Muscle layer of colon (tissue), 2 donors: ENCODE results near the gene PCDHGC5.

Source experiments
- H3K27ac ChIP-seq: one replicate; pipeline ENCODE4 v1.7.0; 2013; ENCODE audit warnings: low read depth, mild to moderate bottlenecking, low read length, moderate library complexity
- H3K27me3 ChIP-seq, 2 donors: one replicate each; pipeline ENCODE4 v1.7.0; 2013; ENCODE audit warnings: low read length in 2 of 2, mild to moderate bottlenecking in 2 of 2; ENCODE audit not compliant: insufficient read depth in 2 of 2, control insufficient read depth in 1 of 2
- H3K36me3 ChIP-seq: one replicate; pipeline ENCODE4 v1.7.0; 2013; ENCODE audit warnings: mild to moderate bottlenecking, low read length; ENCODE audit not compliant: insufficient read depth
- H3K4me1 ChIP-seq: one replicate; pipeline ENCODE4 v1.7.0; 2013; ENCODE audit warnings: mild to moderate bottlenecking, low read length; ENCODE audit not compliant: insufficient read depth
- H3K4me3 ChIP-seq, 2 donors: one replicate each; pipeline ENCODE4 v1.7.0; 2013; ENCODE audit warnings: low read length in 2 of 2, low read depth in 1 of 2, mild to moderate bottlenecking in 1 of 2, moderate library complexity in 1 of 2
- H3K9ac ChIP-seq: one replicate; pipeline ENCODE4 v1.7.0; 2013; ENCODE audit warnings: low read length
- H3K9me3 ChIP-seq: one replicate; pipeline ENCODE4 v1.7.0; 2013; ENCODE audit warnings: mild to moderate bottlenecking, low read length
- donor health status: abdominal sarcoma.
- donor health status: Adenocarcinoma of cecum.

Gene PCDHGC5

DNA sequence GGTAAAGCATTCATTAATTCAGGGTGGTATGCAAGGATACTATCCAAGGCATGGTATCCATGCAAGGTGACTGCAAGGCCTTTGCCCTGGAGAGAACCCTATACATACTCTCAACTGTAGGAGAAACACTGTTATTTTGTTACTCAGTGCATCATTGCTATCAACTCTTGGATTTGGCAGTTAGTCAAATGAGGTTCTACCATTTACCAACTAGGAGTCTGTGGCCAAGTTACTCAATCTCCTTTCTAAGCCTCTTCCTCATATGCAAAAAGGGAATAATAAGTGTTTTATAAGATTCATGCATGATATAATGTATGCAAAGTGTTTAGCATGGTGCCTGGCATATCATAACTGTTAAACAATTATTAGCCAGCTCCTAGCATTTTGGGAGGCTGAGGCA, 9.1 kb upstream of the PCDHGC5 start:
- H3K9ac ChIP-seq = no peak overlapping the region
- H3K27me3 ChIP-seq = no peaks in the 10 kb centered on the region
- H3K4me1 ChIP-seq = peaks cover 58% of the 10 kb centered on the region
- H3K27ac ChIP-seq = no peak overlapping the region
- H3K4me3 ChIP-seq = peak overlapping the region in 1 of 2 donors; percentile 21
- H3K36me3 ChIP-seq = no peaks in the 10 kb centered on the region
- no peaks in the 10 kb centered on the region for H3K9me3 ChIP-seq

DNA sequence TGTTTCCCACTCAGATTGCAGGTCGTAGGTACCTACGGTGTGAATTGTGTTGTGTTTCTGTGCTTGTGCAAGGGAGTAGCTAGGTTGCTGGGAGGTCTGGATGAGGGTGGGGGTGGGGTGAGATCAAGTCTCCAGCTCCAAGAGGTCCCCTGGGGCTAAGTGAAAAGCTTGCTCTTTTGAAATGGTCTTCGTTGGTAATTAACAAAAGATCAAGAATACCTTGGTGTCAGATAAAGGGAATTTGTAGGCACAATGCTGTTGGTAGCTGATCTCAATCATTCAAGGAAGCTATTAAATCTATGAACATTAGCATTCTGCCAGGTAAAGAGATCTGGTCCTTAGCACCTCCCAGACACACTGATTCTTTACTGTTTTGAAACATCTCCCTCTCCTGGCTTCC, 5.0 kb upstream of the PCDHGC5 start:
- no peak overlapping the region for H3K4me3 ChIP-seq
- peaks cover 51% of the 10 kb centered on the region for H3K4me1 ChIP-seq
- no peak overlapping the region for H3K9ac ChIP-seq
- no peaks in the 10 kb centered on the region for H3K27me3 ChIP-seq
- no peak overlapping the region for H3K27ac ChIP-seq
- H3K9me3 ChIP-seq = no peaks in the 10 kb centered on the region
- H3K36me3 ChIP-seq = no peaks in the 10 kb centered on the region

DNA sequence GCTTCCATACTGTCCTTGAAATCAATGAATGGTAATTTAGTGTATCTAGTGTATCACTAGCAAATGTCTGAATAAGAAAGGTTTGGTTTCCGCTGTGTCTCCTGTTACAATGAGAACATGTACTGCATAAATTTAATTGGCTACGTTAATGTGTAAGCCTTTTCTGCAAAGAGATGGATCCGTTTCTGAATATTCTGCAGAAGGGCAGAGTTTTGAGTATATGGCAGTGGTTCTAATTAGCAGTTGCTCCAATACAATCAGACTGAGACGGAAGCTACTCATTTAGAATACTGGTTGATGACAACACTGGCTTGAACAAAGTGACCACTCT, 4.6 kb upstream of the PCDHGC5 start:
- Histone ChIP-seq H3K27me3 (no peaks in the 10 kb centered on the region), H3K27ac (no peak overlapping the region), H3K9ac (no peak overlapping the region), H3K4me3 (peak overlapping the region; percentile 28 to 49), H3K4me1 (peaks cover 49% of the 10 kb centered on the region), H3K36me3 (no peaks in the 10 kb centered on the region), H3K9me3 (no peaks in the 10 kb centered on the region)

DNA sequence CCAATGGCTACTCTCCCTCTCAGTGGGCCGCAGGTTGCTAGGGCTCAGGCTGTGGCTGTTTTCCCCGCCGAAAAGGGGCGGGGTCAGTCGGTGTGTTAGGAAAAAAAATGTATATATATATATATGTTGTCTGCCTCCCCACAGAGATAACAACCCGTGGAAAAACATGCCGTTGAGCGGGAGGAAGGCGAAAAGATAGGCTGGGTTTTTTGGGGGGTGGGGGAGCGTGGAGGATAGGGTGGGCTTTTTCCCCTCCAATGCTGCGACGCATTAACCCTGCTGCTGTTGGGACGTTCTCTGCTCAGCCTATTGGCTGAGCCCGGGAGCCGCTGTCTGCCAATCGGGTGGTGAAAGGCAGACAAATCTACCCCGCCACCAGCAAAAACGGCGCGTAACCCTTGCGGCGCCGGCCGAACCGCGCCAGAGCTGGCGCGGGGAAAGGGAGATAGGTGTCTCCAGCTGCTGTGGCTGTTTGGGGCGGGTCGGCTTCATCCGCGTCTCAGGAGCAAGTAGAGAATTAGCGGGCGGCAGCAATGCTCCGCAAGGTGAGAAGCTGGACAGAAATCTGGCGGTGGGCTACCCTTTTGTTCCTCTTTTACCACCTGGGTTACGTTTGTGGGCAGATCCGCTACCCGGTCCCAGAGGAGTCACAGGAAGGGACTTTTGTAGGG, 4.1 kb upstream of the PCDHGC5 start, which contains the start of gene PCDHGC4:
Gene PCDHGC4, plus strand, starts transcription at position 390 of the 671 bp plus-strand sequence. Its CDS starts 144 bp downstream, at position 534.
- H3K27me3 ChIP-seq = no peaks in the 10 kb centered on the region
- H3K9me3 ChIP-seq = no peaks in the 10 kb centered on the region
- H3K36me3 ChIP-seq = no peaks in the 10 kb centered on the region
- no peak within 1 kb of the TSS for H3K27ac ChIP-seq
- H3K4me1 ChIP-seq = peaks cover 44% of the 10 kb centered on the region
- peak within 1 kb of the TSS; percentile 28 to 49 for H3K4me3 ChIP-seq
- no peak within 1 kb of the TSS for H3K9ac ChIP-seq

DNA sequence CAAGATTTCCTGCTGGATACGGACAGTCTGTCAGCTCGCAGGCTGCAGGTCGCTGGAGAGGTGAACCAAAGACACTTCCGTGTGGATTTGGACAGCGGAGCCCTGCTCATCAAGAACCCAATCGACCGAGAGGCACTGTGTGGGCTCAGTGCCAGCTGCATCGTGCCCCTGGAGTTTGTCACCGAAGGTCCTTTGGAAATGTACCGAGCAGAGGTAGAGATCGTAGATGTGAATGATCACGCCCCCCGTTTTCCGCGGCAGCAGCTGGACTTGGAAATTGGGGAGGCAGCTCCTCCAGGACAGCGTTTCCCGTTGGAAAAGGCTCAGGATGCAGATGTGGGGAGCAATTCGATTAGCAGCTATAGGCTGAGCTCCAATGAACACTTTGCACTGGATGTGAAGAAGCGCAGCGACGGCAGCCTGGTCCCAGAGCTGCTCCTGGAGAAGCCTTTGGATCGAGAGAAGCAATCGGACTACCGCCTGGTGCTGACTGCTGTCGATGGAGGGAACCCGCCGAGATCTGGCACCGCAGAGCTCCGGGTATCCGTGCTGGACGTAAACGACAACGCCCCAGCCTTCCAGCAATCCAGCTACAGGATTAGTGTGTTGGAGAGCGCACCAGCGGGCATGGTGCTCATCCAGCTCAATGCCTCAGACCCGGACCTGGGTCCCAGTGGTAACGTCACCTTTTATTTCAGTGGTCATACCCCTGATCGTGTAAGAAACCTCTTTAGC, 3.4 kb upstream of the PCDHGC5 start:
- H3K27ac ChIP-seq = no peak overlapping the region
- no peaks in the 10 kb centered on the region for H3K27me3 ChIP-seq
- no peaks in the 10 kb centered on the region for H3K36me3 ChIP-seq
- no peaks in the 10 kb centered on the region for H3K9me3 ChIP-seq
- peaks cover 36% of the 10 kb centered on the region for H3K4me1 ChIP-seq
- peak overlapping the region in 1 of 2 donors; percentile 49 for H3K4me3 ChIP-seq
- no peak overlapping the region for H3K9ac ChIP-seq

DNA sequence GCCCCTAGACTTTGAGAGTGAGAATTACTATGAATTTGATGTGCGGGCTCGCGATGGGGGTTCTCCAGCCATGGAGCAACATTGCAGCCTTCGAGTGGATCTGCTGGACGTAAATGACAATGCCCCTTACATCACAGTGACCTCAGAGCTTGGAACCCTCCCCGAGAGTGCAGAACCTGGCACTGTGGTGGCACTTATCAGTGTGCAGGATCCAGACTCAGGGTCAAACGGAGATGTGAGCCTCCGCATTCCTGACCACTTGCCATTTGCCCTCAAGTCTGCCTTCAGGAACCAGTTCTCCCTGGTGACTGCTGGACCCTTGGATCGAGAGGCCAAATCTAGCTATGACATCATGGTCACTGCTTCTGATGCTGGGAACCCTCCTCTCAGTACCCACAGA, 2.8 kb upstream of the PCDHGC5 start:
- Histone ChIP-seq H3K27me3 (no peaks in the 10 kb centered on the region), H3K9ac (no peak overlapping the region), H3K36me3 (no peaks in the 10 kb centered on the region), H3K27ac (no peak overlapping the region), H3K9me3 (no peaks in the 10 kb centered on the region), H3K4me1 (peaks cover 30% of the 10 kb centered on the region), H3K4me3 (no peak overlapping the region)

DNA sequence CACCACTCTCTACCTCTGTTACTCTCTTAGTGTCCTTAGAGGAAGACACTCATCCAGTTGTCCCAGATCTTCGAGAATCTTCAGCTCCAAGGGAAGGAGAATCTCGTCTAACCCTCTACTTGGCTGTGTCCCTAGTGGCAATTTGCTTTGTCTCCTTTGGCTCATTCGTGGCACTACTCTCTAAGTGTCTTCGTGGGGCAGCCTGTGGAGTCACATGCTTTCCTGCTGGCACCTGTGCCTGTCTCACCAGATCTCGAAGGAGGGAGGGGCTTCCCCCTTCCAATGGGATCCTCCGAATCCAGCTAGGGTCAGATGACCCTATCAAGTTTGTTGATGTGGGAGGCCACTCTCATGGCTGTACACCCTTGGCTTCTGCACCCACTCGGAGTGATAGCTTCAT, 1.8 kb upstream of the PCDHGC5 start:
- H3K27ac ChIP-seq = no peak overlapping the region

DNA sequence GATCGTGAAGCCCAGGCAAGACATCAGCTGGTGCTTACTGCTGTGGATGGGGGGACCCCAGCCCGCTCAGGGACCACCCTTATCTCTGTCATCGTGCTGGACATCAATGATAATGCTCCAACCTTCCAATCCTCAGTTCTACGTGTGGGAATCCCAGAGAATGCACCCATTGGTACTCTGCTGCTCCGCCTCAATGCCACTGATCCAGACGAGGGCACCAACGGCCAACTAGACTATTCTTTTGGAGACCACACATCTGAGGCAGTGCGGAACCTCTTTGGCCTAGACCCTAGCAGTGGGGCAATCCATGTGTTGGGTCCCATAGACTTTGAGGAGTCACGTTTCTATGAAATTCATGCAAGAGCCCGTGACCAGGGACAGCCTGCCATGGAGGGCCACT, 960 bp downstream of the PCDHGC5 start:
- Histone ChIP-seq H3K27me3 (no peaks in the 10 kb centered on the region), H3K27ac (no peak overlapping the region), H3K9ac (no peak overlapping the region), H3K36me3 (no peaks in the 10 kb centered on the region), H3K4me3 (no peak overlapping the region), H3K9me3 (no peaks in the 10 kb centered on the region), H3K4me1 (peaks cover 27% of the 10 kb centered on the region)

More for the DNA sequence above, 1.8 kb upstream of the PCDHGC5 start:
- H3K36me3 ChIP-seq = no peaks in the 10 kb centered on the region
- no peak overlapping the region for H3K9ac ChIP-seq
- H3K4me3 ChIP-seq = no peak overlapping the region
- H3K27me3 ChIP-seq = no peaks in the 10 kb centered on the region
- H3K4me1 ChIP-seq = peaks cover 26% of the 10 kb centered on the region
- H3K9me3 ChIP-seq = no peaks in the 10 kb centered on the region

DNA sequence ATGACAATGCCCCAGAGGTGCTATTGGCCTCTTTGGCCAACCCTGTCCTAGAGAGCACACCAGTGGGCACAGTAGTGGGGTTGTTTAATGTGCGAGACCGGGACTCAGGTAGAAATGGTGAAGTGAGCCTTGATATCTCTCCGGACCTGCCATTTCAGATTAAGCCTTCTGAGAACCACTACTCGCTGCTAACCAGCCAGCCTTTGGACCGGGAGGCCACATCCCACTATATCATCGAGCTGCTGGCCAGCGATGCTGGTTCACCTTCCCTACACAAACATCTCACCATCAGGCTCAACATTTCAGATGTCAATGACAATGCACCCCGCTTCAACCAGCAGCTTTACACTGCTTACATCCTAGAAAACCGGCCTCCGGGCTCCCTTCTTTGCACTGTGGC, 1.4 kb downstream of the PCDHGC5 start:
- H3K27me3 ChIP-seq = no peaks in the 10 kb centered on the region
- no peak overlapping the region for H3K4me3 ChIP-seq
- peaks cover 23% of the 10 kb centered on the region for H3K4me1 ChIP-seq
- H3K9me3 ChIP-seq = no peaks in the 10 kb centered on the region
- H3K36me3 ChIP-seq = peaks cover under 1% of the 10 kb centered on the region
- H3K9ac ChIP-seq = no peak overlapping the region
- no peak overlapping the region for H3K27ac ChIP-seq

DNA sequence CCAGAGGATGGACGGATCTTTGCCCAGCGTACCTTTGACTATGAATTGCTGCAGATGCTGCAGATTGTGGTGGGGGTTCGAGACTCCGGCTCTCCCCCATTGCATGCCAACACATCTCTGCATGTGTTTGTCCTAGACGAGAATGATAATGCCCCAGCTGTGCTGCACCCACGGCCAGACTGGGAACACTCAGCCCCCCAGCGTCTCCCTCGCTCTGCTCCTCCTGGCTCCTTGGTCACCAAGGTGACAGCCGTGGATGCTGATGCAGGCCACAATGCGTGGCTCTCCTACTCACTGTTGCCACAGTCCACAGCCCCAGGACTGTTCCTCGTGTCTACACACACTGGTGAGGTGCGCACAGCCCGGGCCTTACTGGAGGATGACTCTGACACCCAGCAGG, 1.9 kb downstream of the PCDHGC5 start:
- no peak overlapping the region for H3K4me3 ChIP-seq
- peaks cover 20% of the 10 kb centered on the region for H3K4me1 ChIP-seq
- H3K36me3 ChIP-seq = peaks cover 4% of the 10 kb centered on the region
- H3K9me3 ChIP-seq = no peaks in the 10 kb centered on the region
- no peaks in the 10 kb centered on the region for H3K27me3 ChIP-seq
- H3K9ac ChIP-seq = no peak overlapping the region
- no peak overlapping the region for H3K27ac ChIP-seq

DNA sequence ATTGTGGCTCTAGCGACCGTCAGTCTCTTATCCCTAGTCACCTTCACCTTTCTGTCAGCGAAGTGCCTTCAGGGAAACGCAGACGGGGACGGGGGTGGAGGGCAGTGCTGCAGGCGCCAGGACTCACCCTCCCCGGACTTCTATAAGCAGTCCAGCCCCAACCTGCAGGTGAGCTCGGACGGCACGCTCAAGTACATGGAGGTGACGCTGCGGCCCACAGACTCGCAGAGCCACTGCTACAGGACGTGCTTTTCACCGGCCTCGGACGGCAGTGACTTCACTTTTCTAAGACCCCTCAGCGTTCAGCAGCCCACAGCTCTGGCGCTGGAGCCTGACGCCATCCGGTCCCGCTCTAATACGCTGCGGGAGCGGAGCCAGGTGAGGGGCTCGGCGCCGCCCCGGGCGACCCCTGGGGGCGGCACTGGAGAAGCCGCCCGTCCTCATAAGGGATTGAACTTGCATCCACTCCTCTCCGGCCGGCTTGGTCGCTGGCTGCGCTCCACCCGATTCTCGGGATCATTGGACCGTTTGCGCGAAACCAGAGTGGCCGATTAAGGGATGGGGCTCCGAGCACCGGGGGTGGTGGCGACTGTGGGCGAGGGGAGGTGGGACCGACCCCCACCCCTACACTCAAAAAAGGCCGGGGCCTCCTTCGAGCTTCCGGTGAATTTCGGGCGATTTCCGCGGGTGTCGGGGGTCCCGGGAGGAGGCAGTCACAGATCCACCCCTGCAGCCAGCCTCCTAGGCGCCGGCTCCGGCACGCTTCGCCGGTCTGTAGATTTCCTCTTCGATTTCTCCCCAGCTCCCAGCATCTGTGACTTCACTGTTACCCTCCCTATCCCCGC, 2.7 kb downstream of the PCDHGC5 start:
- H3K9me3 ChIP-seq = no peaks in the 10 kb centered on the region
- no peak overlapping the region for H3K27ac ChIP-seq
- H3K9ac ChIP-seq = no peak overlapping the region
- H3K36me3 ChIP-seq = peaks cover 4% of the 10 kb centered on the region
- H3K4me3 ChIP-seq = no peak overlapping the region
- no peaks in the 10 kb centered on the region for H3K27me3 ChIP-seq
- peaks cover 20% of the 10 kb centered on the region for H3K4me1 ChIP-seq
